ENCODE results near the gene GMNN.
"Not testable (repeated sequence)": the region's sequence is repeated elsewhere in the genome, so short reads cannot be mapped to it uniquely, and the experiment has no call there.

GMNN gene

DNA sequence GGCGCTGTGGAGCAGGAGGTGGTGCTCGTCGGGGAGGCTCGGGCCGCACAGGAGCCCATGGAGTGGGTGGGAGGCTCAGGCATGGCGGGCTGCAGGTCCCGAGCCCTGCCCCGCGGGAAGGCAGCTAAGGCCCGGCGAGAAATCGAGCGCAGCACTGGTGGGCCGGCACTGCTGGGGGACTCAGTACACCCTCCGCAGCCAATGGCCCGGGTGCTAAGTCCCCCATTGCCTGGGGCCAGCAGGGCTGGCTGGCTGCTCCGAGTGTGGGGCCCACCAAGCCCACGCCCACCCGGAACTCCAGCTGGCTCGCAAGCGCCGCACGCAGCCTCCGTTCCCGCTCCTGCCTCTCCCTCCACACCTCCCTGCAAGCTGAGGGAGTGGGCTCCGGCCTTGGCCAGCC lies 8.8 kb upstream of the GMNN start:
- H3K27me3 ChIP-seq (ENCODE audit: insufficient read depth, low read length); H2AFZ ChIP-seq (ENCODE audit: insufficient read depth, low read length, poor library complexity); H3K4ac ChIP-seq (ENCODE audit: low read depth, low read length); H4K91ac ChIP-seq (ENCODE audit: low read depth, low read length); H4K12ac ChIP-seq (ENCODE audit: low read depth, low read length); H3K79me1 ChIP-seq (ENCODE audit: low read length); H2BK12ac ChIP-seq (ENCODE audit: low read length); H3K18ac ChIP-seq (ENCODE audit: low read length); H4K8ac ChIP-seq (ENCODE audit: low read depth, low read length); H3K14ac ChIP-seq (ENCODE audit: low read length); H3K23ac ChIP-seq (ENCODE audit: low read length); H3K27ac ChIP-seq (ENCODE audit: low read depth, low read length); H3K4me1 ChIP-seq (ENCODE audit: control insufficient read depth in 1 of 2, insufficient read depth in 2 of 2, low read length in 2 of 2); H2BK120ac ChIP-seq (ENCODE audit: insufficient read depth, low read length, poor library complexity); H3K4me2 ChIP-seq (ENCODE audit: low read length); DNase-seq; H2BK5ac ChIP-seq (ENCODE audit: low read depth, low read length, poor library complexity); H2AK5ac ChIP-seq (ENCODE audit: low read length); H3K36me3 ChIP-seq (ENCODE audit: control insufficient read depth in 1 of 2, insufficient read depth in 2 of 2, low read length in 2 of 2); H3K4me3 ChIP-seq (ENCODE audit: low read depth, low read length); H3K9me3 ChIP-seq (ENCODE audit: insufficient read depth, low read depth, low read length); H3K79me2 ChIP-seq (ENCODE audit: control insufficient read depth, insufficient read depth, low read length, poor library complexity); H3K9ac ChIP-seq (ENCODE audit: low read length): not testable (repeated sequence)
- no CpG with 5 or more reads among the region's 26 CpGs for WGBS (ENCODE audit: extremely low coverage, insufficient coverage, insufficient read length)

DNA sequence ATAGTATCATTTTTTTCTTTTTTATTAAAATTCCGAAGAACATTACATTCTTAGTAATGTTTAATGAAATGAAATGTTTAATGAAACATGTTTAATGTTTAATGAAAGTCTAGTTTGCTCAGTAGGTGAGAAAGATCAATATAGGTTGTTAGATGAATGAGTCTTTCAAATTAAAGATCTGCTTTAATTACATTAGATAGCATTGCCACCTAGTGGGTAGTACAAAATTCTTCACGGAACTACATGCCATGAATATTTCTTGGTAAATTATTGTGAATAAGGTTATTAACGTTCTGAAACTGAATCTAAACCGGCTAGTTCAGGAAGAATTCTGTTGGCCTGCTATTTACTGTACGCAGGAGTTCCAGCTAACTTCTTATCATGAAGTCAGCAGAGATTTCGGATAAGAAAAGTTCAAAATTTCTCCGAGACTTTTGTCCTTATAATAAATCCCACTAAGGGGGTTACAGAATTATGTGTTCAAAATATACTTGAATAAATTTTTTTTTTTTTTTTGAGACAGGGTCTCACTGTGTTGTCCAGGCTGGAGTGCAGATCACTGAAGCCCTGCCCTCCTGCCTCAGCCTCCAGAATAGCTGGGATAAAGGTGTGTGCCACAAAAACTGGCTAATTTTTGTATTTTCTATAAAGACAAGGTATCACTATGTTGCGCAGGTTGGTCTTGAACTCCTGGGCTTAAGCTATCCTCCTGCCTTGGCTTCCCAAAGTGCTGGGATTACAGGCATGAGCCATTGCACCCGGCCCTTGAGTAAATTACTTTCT lies 7.9 kb upstream of the GMNN start:
- DNase-seq = peak in 1 of 2 donors; percentile 39
- no CpG with 5 or more reads among the region's 9 CpGs for WGBS (ENCODE audit: extremely low coverage, insufficient coverage, insufficient read length)
- Histone ChIP-seq H3K4me1 (ENCODE audit: control insufficient read depth in 1 of 2, insufficient read depth in 2 of 2, low read length in 2 of 2) (no peaks in the 10 kb centered on the region), H3K14ac (ENCODE audit: low read length) (no peak overlapping the region), H4K91ac (ENCODE audit: low read depth, low read length) (no peak overlapping the region), H3K18ac (ENCODE audit: low read length) (no peak overlapping the region), H3K79me1 (ENCODE audit: low read length) (no peaks in the 10 kb centered on the region), H3K4me2 (ENCODE audit: low read length) (no peak overlapping the region), H3K9ac (ENCODE audit: low read length) (no peak overlapping the region), H2AK5ac (ENCODE audit: low read length) (no peak overlapping the region), H3K23ac (ENCODE audit: low read length) (no peak overlapping the region), H2BK12ac (ENCODE audit: low read length) (no peak overlapping the region), H3K79me2 (ENCODE audit: control insufficient read depth, insufficient read depth, low read length, poor library complexity) (no peaks in the 10 kb centered on the region), H3K9me3 (ENCODE audit: insufficient read depth, low read depth, low read length) (peaks cover 2% of the 10 kb centered on the region), H3K36me3 (ENCODE audit: control insufficient read depth in 1 of 2, insufficient read depth in 2 of 2, low read length in 2 of 2) (no peaks in the 10 kb centered on the region), H2BK5ac (ENCODE audit: low read depth, low read length, poor library complexity) (no peak overlapping the region), H2AFZ (ENCODE audit: insufficient read depth, low read length, poor library complexity) (no peak overlapping the region), H4K12ac (ENCODE audit: low read depth, low read length) (no peak overlapping the region), H3K4ac (ENCODE audit: low read depth, low read length) (no peak overlapping the region), H4K8ac (ENCODE audit: low read depth, low read length) (no peak overlapping the region), H2BK120ac (ENCODE audit: insufficient read depth, low read length, poor library complexity) (no peak overlapping the region), H3K4me3 (ENCODE audit: low read depth, low read length) (no peak overlapping the region), H3K27ac (ENCODE audit: low read depth, low read length) (no peak overlapping the region), H3K27me3 (ENCODE audit: insufficient read depth, low read length) (no peaks in the 10 kb centered on the region)

DNA sequence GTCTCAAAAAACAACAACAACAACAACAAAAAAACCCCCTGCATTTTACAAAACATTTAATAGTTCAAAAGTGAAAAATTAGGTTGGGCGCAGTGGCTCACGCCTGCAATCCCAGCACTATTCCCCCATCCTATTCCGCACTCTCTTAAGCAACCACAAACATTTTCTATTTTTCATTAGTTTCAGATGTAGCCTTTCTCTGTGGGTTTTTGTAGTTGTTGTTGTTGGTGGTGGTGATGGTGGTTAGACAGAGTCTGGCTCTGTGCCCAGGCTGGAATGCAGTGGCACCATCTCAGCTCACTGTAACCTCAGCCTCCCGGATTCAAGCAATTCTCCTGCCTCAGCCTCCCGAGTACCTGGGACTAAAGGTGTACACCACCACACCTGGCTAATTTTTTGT lies 6.4 kb upstream of the GMNN start:
- no peaks in the 10 kb centered on the region for H3K27me3 ChIP-seq (ENCODE audit: insufficient read depth, low read length)
- H4K91ac ChIP-seq (ENCODE audit: low read depth, low read length) = no peak overlapping the region
- no peak for DNase-seq
- H3K4ac ChIP-seq (ENCODE audit: low read depth, low read length) = no peak overlapping the region
- no peak overlapping the region for H3K14ac ChIP-seq (ENCODE audit: low read length)
- no peak overlapping the region for H3K23ac ChIP-seq (ENCODE audit: low read length)
- no peak overlapping the region for H4K8ac ChIP-seq (ENCODE audit: low read depth, low read length)
- no peak overlapping the region for H2BK12ac ChIP-seq (ENCODE audit: low read length)
- no peak overlapping the region for H2AFZ ChIP-seq (ENCODE audit: insufficient read depth, low read length, poor library complexity)
- no peak overlapping the region for H4K12ac ChIP-seq (ENCODE audit: low read depth, low read length)
- no peak overlapping the region for H3K18ac ChIP-seq (ENCODE audit: low read length)
- no peaks in the 10 kb centered on the region for H3K4me1 ChIP-seq (ENCODE audit: control insufficient read depth in 1 of 2, insufficient read depth in 2 of 2, low read length in 2 of 2)
- H2BK5ac ChIP-seq (ENCODE audit: low read depth, low read length, poor library complexity) = no peak overlapping the region
- H3K27ac ChIP-seq (ENCODE audit: low read depth, low read length) = no peak overlapping the region
- H2AK5ac ChIP-seq (ENCODE audit: low read length) = no peak overlapping the region
- peaks cover 2% of the 10 kb centered on the region for H3K9me3 ChIP-seq (ENCODE audit: insufficient read depth, low read depth, low read length)
- no peaks in the 10 kb centered on the region for H3K79me2 ChIP-seq (ENCODE audit: control insufficient read depth, insufficient read depth, low read length, poor library complexity)
- H2BK120ac ChIP-seq (ENCODE audit: insufficient read depth, low read length, poor library complexity) = no peak overlapping the region
- no peaks in the 10 kb centered on the region for H3K79me1 ChIP-seq (ENCODE audit: low read length)
- no peak overlapping the region for H3K4me2 ChIP-seq (ENCODE audit: low read length)
- no peak overlapping the region for H3K4me3 ChIP-seq (ENCODE audit: low read depth, low read length)
- WGBS (ENCODE audit: extremely low coverage, insufficient coverage, insufficient read length) = no CpG with 5 or more reads among the region's 5 CpGs
- H3K36me3 ChIP-seq (ENCODE audit: control insufficient read depth in 1 of 2, insufficient read depth in 2 of 2, low read length in 2 of 2) = no peaks in the 10 kb centered on the region
- no peak overlapping the region for H3K9ac ChIP-seq (ENCODE audit: low read length)

DNA sequence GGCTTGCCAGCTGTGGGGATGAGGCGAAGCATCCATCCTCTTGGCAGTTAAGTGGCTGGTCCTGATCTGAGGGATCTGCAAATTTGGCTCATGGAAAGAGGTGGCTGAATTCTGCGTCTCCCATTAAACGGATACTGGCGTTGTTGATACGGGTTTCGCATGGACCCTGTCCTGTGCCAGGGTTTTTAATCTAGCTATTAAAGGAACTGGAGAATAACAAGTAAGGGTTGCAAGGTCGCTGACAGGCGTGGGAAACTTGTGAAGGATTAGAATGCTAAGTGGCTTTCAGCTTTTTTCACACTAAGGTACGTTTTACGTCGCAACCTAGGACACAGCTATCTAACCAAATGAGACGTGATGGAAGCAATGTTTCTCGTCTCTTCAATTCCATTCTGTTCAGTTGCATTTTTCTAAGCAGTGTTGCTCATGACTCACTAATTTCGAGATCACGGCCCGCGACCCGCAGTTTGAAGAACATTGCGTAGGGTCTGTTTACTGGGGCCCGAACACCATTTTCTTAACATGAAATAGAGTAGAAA lies 852 bp downstream of the GMNN start:
- peak overlapping the region; percentile 66 for H3K18ac ChIP-seq (ENCODE audit: low read length)
- no peak overlapping the region for H4K91ac ChIP-seq (ENCODE audit: low read depth, low read length)
- H3K27me3 ChIP-seq (ENCODE audit: insufficient read depth, low read length) = no peaks in the 10 kb centered on the region
- peaks cover 5% of the 10 kb centered on the region for H3K79me1 ChIP-seq (ENCODE audit: low read length)
- no CpG with 5 or more reads among the region's 20 CpGs for WGBS (ENCODE audit: extremely low coverage, insufficient coverage, insufficient read length)
- H3K14ac ChIP-seq (ENCODE audit: low read length) = peak overlapping the region; percentile 50
- no peak overlapping the region for H2BK5ac ChIP-seq (ENCODE audit: low read depth, low read length, poor library complexity)
- peak overlapping the region; percentile 64 for H3K4me2 ChIP-seq (ENCODE audit: low read length)
- H2BK120ac ChIP-seq (ENCODE audit: insufficient read depth, low read length, poor library complexity) = no peak overlapping the region
- H3K4me3 ChIP-seq (ENCODE audit: low read depth, low read length) = peak overlapping the region; percentile 98
- no peak overlapping the region for H2BK12ac ChIP-seq (ENCODE audit: low read length)
- peaks cover 14% of the 10 kb centered on the region for H3K79me2 ChIP-seq (ENCODE audit: control insufficient read depth, insufficient read depth, low read length, poor library complexity)
- H3K4ac ChIP-seq (ENCODE audit: low read depth, low read length) = peak overlapping the region; percentile 57
- DNase-seq = peak; percentile 87 to 92
- H3K9me3 ChIP-seq (ENCODE audit: insufficient read depth, low read depth, low read length) = no peaks in the 10 kb centered on the region
- peaks cover 3% of the 10 kb centered on the region in 2 experiments for H3K4me1 ChIP-seq (ENCODE audit: control insufficient read depth in 1 of 2, insufficient read depth in 2 of 2, low read length in 2 of 2)
- H2AFZ ChIP-seq (ENCODE audit: insufficient read depth, low read length, poor library complexity) = peak overlapping the region; percentile 63
- no peak overlapping the region for H4K8ac ChIP-seq (ENCODE audit: low read depth, low read length)
- no peak overlapping the region for H2AK5ac ChIP-seq (ENCODE audit: low read length)
- H4K12ac ChIP-seq (ENCODE audit: low read depth, low read length) = no peak overlapping the region
- peak overlapping the region; percentile 65 for H3K9ac ChIP-seq (ENCODE audit: low read length)
- peaks cover 0 to 3% of the 10 kb centered on the region in 2 experiments for H3K36me3 ChIP-seq (ENCODE audit: control insufficient read depth in 1 of 2, insufficient read depth in 2 of 2, low read length in 2 of 2)
- peak overlapping the region; percentile 14 for H3K27ac ChIP-seq (ENCODE audit: low read depth, low read length)
- H3K23ac ChIP-seq (ENCODE audit: low read length) = no peak overlapping the region
